ENCODE measurements around the gene C15orf62. TPM values are rescaled to one million over a fixed set of nuclear protein-coding genes. Genes with fewer than 3 reads are reported as not detected.

The C15orf62 gene, protein sequence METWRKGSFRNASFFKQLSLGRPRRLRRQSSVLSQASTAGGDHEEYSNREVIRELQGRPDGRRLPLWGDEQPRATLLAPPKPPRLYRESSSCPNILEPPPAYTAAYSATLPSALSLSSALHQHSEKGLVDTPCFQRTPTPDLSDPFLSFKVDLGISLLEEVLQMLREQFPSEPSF
- 1 to 10 TPM; 1.5 to 1.8 TPM for total RNA-seq

DNA sequence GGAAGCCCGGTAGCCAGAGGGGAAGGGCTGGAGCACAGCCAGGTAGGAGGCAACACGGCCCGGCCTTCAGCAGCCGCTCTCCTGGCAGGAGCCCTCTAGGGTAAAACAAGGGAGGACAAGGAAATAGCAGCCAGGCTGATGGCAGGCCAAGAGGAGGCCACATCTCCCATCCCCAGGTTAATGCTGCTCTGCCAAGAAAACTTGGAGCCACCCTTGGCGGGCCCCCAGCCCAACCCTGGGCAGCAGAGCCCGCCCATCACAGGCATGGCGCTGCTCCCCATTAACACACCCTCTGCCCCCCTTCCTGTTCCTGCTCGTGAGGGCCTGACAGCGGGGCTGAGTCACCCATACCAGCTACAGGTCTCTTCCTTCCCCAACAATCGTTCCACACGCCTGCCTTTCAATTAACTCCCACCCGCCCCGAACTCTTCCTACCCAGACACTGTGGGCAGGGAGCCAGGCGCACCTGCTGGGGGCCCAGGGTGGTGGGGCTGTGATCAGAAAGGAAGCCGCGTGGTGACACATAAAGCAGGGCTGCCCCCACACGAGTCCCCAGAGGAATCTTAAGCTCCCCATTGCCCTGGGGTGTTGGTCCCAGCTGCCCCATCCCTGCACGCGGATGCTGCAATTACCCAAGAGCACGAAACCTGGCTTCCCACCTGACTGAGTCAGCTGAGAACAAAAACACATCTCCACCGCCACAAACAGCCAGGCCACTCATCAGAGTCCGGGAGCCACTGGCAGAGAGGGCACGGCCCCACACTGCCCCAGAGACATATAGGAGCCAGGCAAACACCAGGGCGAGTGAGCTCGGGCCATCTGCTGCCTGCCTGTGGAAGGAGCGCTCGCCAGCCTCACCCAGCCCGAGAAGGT, at the start of gene C15orf62:
Gene C15orf62 (plus strand): TSS at position 707 of the 873 bp plus-strand sequence. CDS start 516 bp downstream, outside the sequence.

DNA sequence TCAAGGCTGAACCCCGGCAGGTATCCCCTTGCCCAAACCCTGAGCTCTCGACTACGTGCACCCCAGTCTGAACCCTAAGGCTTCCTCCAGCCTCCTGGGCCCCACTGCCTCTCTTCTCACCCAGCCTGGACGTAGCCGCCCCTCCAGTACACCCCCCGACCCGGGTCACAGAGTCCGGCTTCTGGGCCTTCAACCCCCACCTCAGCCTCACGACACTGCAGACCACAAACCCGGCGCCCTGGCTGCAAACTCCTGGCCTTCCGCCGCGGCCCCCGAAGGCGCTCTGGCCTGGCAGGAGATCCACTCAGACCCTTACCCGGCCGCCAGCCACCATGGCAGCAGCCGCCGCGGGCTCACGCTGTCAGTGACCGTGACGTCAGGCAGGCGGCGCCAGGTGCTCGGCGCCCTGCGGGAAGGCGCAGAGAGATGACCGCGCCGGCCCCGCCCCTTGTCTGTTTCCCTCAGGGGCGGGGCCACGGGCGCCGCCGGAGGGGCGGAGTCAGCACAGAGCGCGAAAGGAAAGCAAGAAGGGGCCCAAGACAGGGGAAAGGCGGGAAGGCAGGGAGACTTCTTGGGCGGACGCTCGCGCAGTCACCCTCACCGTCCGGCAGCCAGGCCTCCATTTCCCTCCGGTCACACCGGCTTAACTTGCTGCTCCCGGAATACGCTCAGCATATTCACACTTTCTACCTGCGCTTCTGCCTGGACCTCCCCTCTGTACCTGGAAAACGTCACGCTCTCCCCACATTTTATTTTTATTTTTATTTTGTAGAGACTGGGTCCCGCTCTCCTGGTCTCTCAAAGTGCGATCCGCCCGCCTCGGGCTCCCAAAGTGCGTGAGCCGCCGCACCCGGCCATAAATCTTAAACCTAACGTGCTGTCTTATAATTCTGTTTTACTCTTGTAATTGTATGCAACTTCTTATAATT, 14.6 kb upstream of the C15orf62 start, which contains the start of gene RMDN3:
Gene RMDN3 (minus strand): TSS at position 372 of the 929 bp plus-strand sequence. CDS start 471 bp downstream, outside the sequence.

DNA sequence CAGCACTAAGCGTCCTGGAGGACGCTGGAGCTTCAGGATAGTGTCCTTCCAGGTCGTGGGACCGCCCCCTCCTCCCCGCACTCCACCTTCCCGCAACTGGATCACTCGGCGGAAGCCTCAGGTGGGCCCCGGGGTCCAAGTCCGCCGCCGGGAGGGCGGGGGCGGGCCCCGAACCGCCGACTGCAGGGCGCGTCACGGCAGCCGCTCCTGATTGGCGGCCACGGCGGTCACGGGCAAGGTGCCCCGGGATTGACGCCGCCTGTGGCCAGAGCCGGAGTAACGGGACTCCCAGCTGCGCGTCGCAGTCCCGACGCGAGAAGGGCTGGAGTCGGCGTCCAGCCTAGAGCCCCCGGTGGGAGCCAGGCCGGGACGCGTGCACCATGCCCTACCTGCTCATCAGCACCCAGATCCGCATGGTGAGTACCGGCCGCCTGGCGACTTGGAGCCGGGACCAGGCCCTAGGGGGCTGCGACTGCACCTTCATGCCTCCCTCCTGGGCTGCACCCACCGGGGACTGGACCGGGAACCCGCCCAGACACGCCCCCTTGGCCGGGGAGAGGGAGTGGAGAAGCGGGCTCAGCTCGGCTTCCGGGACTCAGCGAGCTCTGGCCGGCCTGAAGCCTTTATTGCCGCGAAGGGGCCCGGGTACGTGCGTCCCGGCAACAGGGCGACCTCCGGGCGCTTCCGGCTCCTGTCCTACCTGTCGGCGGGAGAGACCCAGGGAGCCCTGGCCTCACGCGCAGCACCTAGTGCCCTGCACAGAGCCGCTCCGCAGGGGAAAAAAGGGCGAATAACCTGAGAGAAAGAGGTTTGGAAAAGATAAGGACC, 5.8 kb upstream of the C15orf62 start, which contains the start of gene GCHFR:
Gene GCHFR (plus strand): TSS at position 268 of the 828 bp plus-strand sequence. CDS start 113 bp downstream, at position 381.

DNA sequence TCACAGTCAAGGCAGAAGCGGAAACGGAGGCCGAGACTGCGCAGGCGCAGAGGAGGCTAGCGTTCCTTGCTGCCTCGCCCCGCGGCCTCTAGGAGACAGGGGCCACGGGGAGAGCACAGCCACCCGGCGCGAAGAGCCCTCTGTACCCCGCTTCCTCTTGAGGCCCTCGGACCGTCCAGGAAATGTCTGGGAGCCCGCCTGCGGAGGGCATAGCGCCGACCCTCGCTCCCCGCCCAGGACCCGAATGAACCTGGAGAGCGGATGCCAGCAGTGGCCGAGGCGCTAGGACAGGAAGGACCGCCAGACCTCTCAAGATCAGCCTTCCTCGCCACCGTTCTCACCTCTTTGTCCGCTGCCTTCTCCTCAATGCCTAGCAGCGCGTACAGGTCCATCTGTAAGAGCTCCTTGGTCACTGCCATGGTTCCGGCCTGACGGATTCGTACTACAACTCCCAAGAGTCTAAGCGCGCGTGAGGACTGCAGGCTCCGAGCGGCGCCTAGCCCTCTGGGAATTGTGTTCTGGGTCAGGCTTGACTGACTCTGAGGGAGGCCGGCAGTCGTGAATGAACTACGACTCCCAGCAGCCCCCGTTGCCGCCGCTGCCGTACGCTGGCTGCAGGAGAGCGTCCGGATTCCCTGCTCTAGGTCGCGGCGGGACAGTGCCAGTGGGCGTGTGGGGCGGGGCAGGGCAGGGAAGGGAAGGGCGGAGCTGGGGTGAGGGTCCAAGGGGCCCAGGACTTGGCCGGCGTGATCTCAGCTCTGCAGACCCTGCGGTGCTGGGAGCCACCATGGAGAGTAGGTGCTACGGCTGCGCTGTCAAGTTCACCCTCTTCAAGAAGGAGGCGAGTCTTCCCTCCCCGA, 37.5 kb downstream of the C15orf62 start, which contains the start of the genes DNAJC17 and ZFYVE19:
Gene DNAJC17 (minus strand): TSS at position 446 of the 860 bp plus-strand sequence. CDS start 27 bp downstream, at position 419.
Gene ZFYVE19 (plus strand): TSS at position 62 of the 860 bp plus-strand sequence. CDS start 501 bp downstream, at position 563.

Other genes with a start within 250 kb of the C15orf62 start
- 10 to 100 TPM; 24.8 to 30.9 TPM for gene CCDC32, start 204.9 kb upstream of the C15orf62 start, total RNA-seq
- gene RPUSD2, start 200.7 kb upstream of the C15orf62 start, total RNA-seq: 10 to 100 TPM; 10.3 to 13.2 TPM
- gene KNL1, start 175.7 kb upstream of the C15orf62 start, total RNA-seq: 10 to 100 TPM; 40.6 to 44.1 TPM
- 10 to 100 TPM; 44.5 to 48.6 TPM for gene RAD51, start 74.8 kb upstream of the C15orf62 start, total RNA-seq
- 10 to 100 TPM; 28.4 to 30.3 TPM for gene RMDN3, start 14.7 kb upstream of the C15orf62 start, total RNA-seq
- 10 to 100 TPM; 47.0 to 47.9 TPM for gene GCHFR, start 5.9 kb upstream of the C15orf62 start, total RNA-seq
- 10 to 100 TPM; 27.2 to 27.9 TPM for gene ZFYVE19, start 37.1 kb downstream of the C15orf62 start, total RNA-seq
- 10 to 100 TPM; 43.8 to 44.3 TPM for gene DNAJC17, start 37.5 kb downstream of the C15orf62 start, total RNA-seq
- not detected for gene PPP1R14D, start 58.7 kb downstream of the C15orf62 start, total RNA-seq
- gene SPINT1, start 74.1 kb downstream of the C15orf62 start, total RNA-seq: 1 to 10 TPM; 4.3 to 6.8 TPM
- gene RHOV, start 104.3 kb downstream of the C15orf62 start, total RNA-seq: not detected
- gene VPS18, start 124.5 kb downstream of the C15orf62 start, total RNA-seq: 10 to 100 TPM; 15.1 to 15.4 TPM
- not detected for gene DLL4, start 159.4 kb downstream of the C15orf62 start, total RNA-seq
- gene CHAC1, start 183.5 kb downstream of the C15orf62 start, total RNA-seq: 1 to 10 TPM; 5.9 to 7.3 TPM

All from activated naive CD4-positive, alpha-beta T cell treated with anti-CD3 and anti-CD28 coated beads, Interleukin-2, amount 10 ng/mL, durations not matched to agents 5 hours and 36 hours (primary cell).